Loucy (cell line): Measurements from ENCODE around the gene COMMD8.

Source experiments
- CTCF ChIP-seq: fragments of 200-600 bp; sonication (generic); conservative IDR thresholded peaks from 2 replicates; pipeline ENCODE4 v1.5.1; 2014; ENCODE audit warnings: mild to moderate bottlenecking, antibody characterized with exemption, low read length
- EZH2phosphoT487 ChIP-seq: fragments of 200-600 bp; IDR thresholded peaks from 2 replicates; pipeline ENCODE4 v1.6.1; 2018; ENCODE audit warnings: antibody characterized with exemption, mild to moderate bottlenecking, moderate library complexity, borderline replicate concordance

DNA sequence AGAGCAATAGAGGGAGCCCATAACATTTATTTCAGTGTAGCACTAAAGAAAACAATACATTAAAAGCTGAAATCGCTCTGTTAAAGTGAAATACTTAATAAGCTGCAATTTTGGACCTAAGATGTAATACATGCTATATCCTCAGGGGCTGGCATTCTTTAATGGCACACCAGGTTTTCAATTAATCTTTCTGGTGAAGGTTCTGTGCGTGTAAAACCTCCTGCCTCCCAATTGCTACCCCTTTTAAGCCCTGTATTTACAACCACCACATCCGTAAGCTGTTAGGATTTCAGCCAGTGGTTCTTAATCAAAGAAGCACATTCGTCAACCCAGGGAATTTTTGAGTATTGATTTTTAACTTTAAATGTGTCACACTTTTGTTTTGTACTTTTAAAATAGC lies 7.6 kb upstream of the COMMD8 start:
- TF ChIP-seq CTCF (0 out of 2 replicates have a peak, but pooled peaks have one; percentile 8), EZH2phosphoT487 (no peak)
